GM18873 (cell line): ENCODE measurements around the gene RSPO4.
"Not testable (repeated sequence)": the region's sequence is repeated elsewhere in the genome, so short reads cannot be mapped to it uniquely, and the experiment has no call there.

Experiments used
- ATAC-seq: cut with Tn5 transposase; IDR thresholded peaks from one replicate; pipeline ENCODE4 v1.9.1; 2021; ENCODE audit warnings: mild to moderate bottlenecking, moderate library complexity, moderate number of reproducible peaks; ENCODE audit not compliant: unreplicated experiment, low FRiP score

Gene RSPO4

GRCh38 chr20:1005452-1006027 lies 3.4 kb upstream of the RSPO4 start:
- no peak for ATAC-seq

DNA sequence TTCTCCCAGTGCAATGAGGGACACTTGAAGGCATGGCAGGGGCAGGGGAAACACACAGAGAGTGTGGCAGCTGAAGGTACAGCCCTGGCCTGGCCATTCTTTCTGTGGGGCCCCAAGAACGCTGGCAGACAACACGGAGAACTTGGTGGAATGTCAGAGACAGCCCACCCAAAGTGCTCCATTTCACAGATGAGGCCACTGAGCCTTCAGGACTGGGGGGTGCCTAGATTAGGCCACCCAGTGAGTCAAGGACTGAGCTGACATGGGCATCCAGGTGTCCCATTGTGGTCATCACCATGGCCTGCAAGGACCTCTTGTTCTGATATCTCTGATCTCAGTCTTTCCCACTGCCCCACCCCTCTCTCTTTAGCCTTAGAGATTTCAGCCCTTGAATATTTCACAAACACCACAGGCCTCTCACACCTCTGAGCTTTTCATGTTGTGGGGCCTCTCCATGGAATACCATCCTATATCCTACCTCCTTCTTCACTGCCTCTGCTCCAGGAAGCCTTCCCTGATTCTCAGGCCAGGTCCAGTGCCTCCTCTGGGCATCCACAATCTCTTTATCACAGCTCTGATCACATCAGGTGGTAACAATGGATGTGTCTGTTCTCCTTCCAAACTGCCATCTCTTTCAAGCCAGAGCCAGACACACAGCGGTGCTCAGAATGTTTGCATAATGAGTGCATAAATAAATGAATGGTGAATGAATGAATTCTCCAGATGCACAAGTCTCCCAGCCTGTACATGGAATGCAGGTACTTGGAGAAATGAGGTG lies 2.0 kb upstream of the RSPO4 start:
- no peak for ATAC-seq

GRCh38 chr20:1002682-1003561 lies 811 bp upstream of the RSPO4 start:
- ATAC-seq, result no peak

- ATAC-seq, result no peak
These were observed 995 bp downstream of the RSPO4 start for GRCh38 chr20:1001116-1001515.

GRCh38 chr20:998231-998830 lies 3.8 kb downstream of the RSPO4 start:
- ATAC-seq, result no peak

DNA sequence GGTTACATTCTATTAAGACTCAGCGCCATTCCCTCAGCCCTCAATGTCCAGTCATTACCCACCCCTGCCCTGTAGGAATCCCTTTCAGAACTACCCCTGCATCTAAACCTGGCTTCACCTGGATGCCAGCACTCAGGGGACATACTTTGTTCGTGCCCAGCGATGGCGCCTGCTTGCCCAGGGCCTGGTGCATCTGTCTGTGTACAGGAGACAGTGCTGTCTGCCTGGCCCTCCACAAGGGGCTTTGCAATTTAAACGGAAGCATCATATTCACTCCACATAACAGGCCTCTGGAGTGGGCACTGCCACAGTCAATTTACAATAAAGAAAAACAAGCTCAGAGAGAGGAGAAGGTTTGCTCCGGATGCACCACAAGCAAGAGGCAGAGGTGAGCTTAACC lies 4.6 kb downstream of the RSPO4 start:
- no peak for ATAC-seq

DNA sequence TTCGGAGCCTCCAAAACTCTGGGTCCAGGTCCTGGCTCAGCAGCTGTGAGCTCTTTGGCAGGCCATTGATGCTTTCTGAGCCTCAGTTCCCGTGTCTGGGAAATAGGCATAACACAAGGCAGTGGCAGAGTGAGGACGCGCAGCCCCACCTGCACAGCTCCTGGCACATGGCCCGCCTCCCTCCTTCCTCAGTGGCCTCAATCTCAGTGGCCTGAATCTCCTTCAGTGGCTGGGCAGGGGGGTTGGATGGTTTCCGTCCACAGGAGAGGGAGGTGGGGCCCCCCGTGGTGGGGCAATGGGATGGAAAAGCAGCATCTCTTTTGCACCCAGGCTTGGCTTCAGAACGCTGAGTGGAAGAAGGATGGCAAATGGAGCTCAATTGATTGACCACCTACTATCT lies 5.1 kb downstream of the RSPO4 start:
- ATAC-seq, result no peak

DNA sequence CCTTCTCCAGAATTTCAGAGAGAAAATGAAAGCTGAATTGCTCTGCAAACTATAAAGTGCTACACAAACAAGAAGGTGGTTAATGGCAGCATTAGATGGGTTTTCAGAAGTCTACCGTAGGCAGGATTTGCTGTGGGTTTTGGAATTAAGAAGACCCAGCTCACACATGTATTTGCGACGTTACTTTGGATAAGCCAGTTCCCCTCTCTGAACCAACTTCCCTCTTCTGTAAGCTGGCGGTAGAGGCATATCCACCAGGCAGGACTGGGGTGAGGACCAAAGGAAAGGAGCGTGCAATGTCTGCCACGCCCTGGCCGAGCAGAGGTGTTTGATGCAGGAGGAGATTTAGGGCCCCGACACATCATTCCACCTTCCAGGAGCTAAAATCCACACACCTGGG lies 6.9 kb downstream of the RSPO4 start:
- ATAC-seq, result no peak

- no peak for ATAC-seq
These were observed 9.1 kb downstream of the RSPO4 start for GRCh38 chr20:992801-993535.

- no peak for ATAC-seq
These were observed 10.3 kb downstream of the RSPO4 start for GRCh38 chr20:991850-992249.

GRCh38 chr20:990293-990959 lies 11.7 kb downstream of the RSPO4 start:
- no peak for ATAC-seq

DNA sequence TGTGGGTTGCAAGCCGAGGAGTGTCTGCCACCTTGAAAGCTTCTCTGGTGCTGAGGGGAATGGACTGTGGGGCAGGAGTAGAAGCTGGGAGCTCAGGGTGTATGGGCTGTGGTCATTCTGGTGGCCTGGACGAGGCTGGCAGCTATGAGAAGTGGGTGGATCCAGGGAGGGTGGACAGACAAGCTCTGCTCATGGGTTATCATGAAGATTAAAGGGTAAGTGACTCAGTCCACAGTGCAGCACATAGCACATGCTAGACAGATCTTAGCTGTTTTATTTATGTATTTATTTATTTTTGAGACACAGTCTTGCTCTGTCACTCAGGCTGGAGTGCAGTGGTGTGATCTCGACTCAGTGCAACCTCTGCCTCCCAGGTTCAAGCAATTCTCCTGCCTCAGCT lies 13.8 kb downstream of the RSPO4 start:
- ATAC-seq, result no peak

DNA sequence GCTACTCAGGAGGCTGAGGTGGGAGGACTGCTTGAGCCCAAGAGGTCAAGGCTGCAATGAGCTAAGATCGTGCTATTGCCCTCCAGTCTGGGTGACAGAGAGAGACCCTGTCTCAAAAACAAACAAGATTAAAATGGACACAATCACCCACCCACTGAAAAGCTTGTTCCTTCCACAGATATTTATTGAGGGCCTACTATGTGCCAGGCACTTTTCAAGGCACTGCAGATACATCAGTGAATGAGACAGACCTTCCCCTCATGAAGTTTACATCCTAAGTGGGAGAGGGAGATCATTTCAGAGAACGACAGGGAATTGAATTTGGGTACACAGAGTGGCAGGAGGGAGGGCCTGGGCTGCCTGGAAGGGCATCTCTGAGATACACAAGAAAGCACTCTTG lies 14.4 kb downstream of the RSPO4 start:
- ATAC-seq, result no peak

GRCh38 chr20:986733-987355 lies 15.3 kb downstream of the RSPO4 start:
- ATAC-seq, result no peak

DNA sequence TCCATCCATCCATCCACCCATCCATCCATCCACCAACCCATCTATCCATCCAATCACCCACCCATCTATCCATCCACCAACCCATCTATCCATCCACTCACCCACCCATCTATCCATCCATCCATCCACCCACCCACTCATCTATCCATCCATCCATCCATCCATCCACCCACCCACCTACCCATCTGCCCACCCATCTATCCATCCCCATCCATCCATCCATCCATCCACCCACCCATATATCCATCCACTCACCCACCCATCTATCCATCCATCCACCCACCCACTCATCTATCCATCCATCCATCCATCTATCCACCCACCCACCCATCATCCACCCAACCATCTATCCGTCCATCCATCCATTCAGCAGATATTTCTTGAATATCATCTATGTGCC lies 17.1 kb downstream of the RSPO4 start:
- not testable (repeated sequence) for ATAC-seq

GRCh38 chr20:982754-983153 lies 19.4 kb downstream of the RSPO4 start:
- no peak for ATAC-seq

DNA sequence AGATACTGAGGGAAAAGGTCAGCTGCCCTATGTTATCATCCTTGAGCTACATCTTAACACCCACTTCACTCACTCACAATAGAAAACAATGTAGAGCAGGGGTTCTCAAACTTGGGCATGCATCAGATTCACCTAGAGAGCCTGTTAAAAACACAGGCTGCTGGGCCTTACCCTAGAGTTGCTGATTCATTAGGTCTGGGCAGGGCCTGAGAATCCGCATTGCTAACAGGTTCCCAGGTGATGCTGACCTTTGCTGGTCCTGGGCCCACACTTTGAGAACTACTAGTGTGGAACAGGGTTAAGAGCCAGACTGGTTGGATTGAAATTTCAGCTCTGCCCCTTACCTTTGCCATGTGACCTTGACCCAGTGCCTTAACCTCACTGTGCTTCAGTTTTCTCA lies 25.1 kb downstream of the RSPO4 start:
- ATAC-seq, result no peak

DNA sequence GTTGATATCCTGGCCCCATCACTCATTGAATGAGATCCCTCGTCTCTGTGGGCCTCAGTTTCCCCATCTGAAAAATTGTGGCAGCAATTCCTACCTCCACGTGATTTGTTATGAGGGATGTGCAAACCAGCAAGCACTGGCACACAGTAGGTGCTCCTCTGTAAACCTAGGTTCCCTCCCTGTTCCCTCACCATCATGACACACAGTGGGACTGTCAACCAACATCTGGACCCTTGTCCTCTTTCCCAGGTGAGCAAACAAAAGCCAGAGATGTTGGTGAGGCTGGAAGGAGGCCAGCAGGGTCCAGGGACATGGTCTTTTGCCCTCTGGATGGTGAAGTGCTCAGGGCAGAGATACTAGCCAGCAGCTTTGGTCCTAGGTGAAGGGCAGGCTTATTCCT lies 26.1 kb downstream of the RSPO4 start:
- ATAC-seq, result no peak

- ATAC-seq, result no peak
These were observed 28.3 kb downstream of the RSPO4 start for GRCh38 chr20:973785-974194.
